Suprapubic skin (tissue), 4 donors: ENCODE results near the gene CDK2.

Experiments used
- EP300 ChIP-seq: sonication (generic); formaldehyde crosslinking; IDR thresholded peaks from one replicate; pipeline ENCODE4 v1.6.1; 2017; ENCODE audit warnings: antibody characterized with exemption
- POLR2A ChIP-seq, 2 donors: fragments of 450-650 bp; IDR thresholded peaks; one replicate each; pipeline ENCODE4 v1.6.1; 2017; ENCODE audit warnings: antibody characterized with exemption in 2 of 2, mild to moderate bottlenecking in 2 of 2, moderate library complexity in 2 of 2
- POLR2AphosphoS5 ChIP-seq, 3 donors: sonication (generic); formaldehyde crosslinking; IDR thresholded peaks; one replicate each; pipeline ENCODE4 v1.6.1; 2017; ENCODE audit warnings: antibody characterized with exemption in 3 of 3
- TF ChIP-seq, protein P1 (sequence below), 2 donors: fragments of 200-600 bp in 1 of 2; fragments of 450-650 bp in 1 of 2; sonication (generic) in 1 of 2; IDR thresholded peaks; one replicate each; pipeline ENCODE4 v1.5.1; 2016 to 2019; ENCODE audit warnings: antibody characterized with exemption in 2 of 2, mild to moderate bottlenecking in 1 of 2, moderate library complexity in 1 of 2

DNA sequence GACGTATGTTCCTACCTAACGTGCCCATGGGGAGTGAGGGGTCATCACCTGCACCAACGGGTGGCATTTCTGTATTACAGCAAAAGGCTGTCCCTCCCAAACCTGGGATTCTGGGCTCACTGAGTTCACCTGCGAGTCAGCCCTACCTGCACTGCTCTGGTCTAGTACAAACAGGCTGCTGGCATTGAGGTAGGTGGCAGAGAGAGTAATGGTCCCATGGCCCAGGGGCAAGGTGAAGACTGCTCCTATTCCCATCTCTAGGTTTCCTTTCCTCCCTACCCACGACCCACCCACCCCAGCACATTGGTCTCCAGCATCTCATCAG is 30.9 kb downstream of the CDK2 start:
- TF ChIP-seq, protein P1, sequence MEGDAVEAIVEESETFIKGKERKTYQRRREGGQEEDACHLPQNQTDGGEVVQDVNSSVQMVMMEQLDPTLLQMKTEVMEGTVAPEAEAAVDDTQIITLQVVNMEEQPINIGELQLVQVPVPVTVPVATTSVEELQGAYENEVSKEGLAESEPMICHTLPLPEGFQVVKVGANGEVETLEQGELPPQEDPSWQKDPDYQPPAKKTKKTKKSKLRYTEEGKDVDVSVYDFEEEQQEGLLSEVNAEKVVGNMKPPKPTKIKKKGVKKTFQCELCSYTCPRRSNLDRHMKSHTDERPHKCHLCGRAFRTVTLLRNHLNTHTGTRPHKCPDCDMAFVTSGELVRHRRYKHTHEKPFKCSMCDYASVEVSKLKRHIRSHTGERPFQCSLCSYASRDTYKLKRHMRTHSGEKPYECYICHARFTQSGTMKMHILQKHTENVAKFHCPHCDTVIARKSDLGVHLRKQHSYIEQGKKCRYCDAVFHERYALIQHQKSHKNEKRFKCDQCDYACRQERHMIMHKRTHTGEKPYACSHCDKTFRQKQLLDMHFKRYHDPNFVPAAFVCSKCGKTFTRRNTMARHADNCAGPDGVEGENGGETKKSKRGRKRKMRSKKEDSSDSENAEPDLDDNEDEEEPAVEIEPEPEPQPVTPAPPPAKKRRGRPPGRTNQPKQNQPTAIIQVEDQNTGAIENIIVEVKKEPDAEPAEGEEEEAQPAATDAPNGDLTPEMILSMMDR (IDR thresholded peaks at IDR 0.05) = no peak
- no peak for TF ChIP-seq POLR2A (IDR thresholded peaks at IDR 0.05)
- no peak for TF ChIP-seq EP300
- TF ChIP-seq POLR2AphosphoS5 (IDR thresholded peaks at IDR 0.05) = no peak
